GM23248 (cell line): ENCODE data around the gene RAD51. TPM values are rescaled to one million over a fixed set of nuclear protein-coding genes. Genes with fewer than 3 reads are reported as not detected.
A peak's percentile ranks its signal among the peaks of the same experiment; 100 is the strongest.

ENCODE experiments used
- DNase-seq: peaks from one replicate; pipeline ENCODE4 v3.0.0-alpha.2; 2015
- H2AFZ ChIP-seq: fragments of 200-600 bp; sonication (generic); 2 replicates; pipeline ENCODE4 v1.6.1; 2016; ENCODE audit warnings: antibody characterized with exemption
- H3F3A ChIP-seq: fragments of 200-600 bp; sonication (generic); 2 replicates; pipeline ENCODE4 v1.6.1; 2016; ENCODE audit warnings: mild to moderate bottlenecking, antibody characterized with exemption, mixed run types; ENCODE audit not compliant: insufficient read depth
- H3K27ac ChIP-seq: fragments of 200-600 bp; sonication (generic); 2 replicates; pipeline ENCODE4 v1.5.1; 2016; ENCODE audit warnings: mild to moderate bottlenecking
- H3K27me3 ChIP-seq: fragments of 200-600 bp; sonication (generic); replicated peaks from 2 replicates; pipeline ENCODE4 v1.6.1; 2016; ENCODE audit warnings: mild to moderate bottlenecking; ENCODE audit not compliant: insufficient read depth
- H3K36me3 ChIP-seq: fragments of 200-600 bp; sonication (generic); 2 replicates; pipeline ENCODE4 v1.6.1; 2016; ENCODE audit warnings: low read depth, mild to moderate bottlenecking
- H3K4me1 ChIP-seq: fragments of 200-600 bp; sonication (generic); 2 replicates; pipeline ENCODE4 v1.6.1; 2016; ENCODE audit warnings: mild to moderate bottlenecking; ENCODE audit not compliant: insufficient read depth
- H3K4me2 ChIP-seq: fragments of 200-600 bp; sonication (generic); one replicate; pipeline ENCODE4 v1.6.1; 2016; ENCODE audit warnings: mild to moderate bottlenecking; ENCODE audit not compliant: unreplicated experiment
- H3K4me3 ChIP-seq: fragments of 200-600 bp; sonication (generic); 2 replicates; pipeline ENCODE4 v1.5.1; 2016; ENCODE audit warnings: mild to moderate bottlenecking
- H3K79me2 ChIP-seq: fragments of 200-600 bp; sonication (generic); 2 replicates; pipeline ENCODE4 v1.6.1; 2016; ENCODE audit warnings: mild to moderate bottlenecking; ENCODE audit not compliant: insufficient read depth
- H3K9ac ChIP-seq: fragments of 200-600 bp; sonication (generic); 2 replicates; pipeline ENCODE4 v1.6.1; 2016; ENCODE audit warnings: mild to moderate bottlenecking
- H3K9me2 ChIP-seq: fragments of 200-600 bp; sonication (generic); 2 replicates; pipeline ENCODE4 v1.6.1; 2016; ENCODE audit warnings: mixed run types, mild to moderate bottlenecking, moderate library complexity; ENCODE audit not compliant: insufficient read depth
- H3K9me3 ChIP-seq: fragments of 200-600 bp; sonication (generic); one replicate; pipeline ENCODE4 v1.6.1; 2017; ENCODE audit warnings: low read depth
- H4K20me1 ChIP-seq: fragments of 200-600 bp; sonication (generic); 2 replicates; pipeline ENCODE4 v1.6.0; 2016; ENCODE audit not compliant: insufficient read depth
- EZH2 ChIP-seq: fragments of 200-600 bp; sonication (generic); IDR thresholded peaks from 2 replicates; pipeline ENCODE4 v1.6.1; 2018; ENCODE audit warnings: antibody characterized with exemption, mild to moderate bottlenecking; ENCODE audit not compliant: insufficient read depth, poor library complexity, severe bottlenecking
- EZH2phosphoT487 ChIP-seq: fragments of 200-600 bp; sonication (generic); IDR thresholded peaks from 2 replicates; pipeline ENCODE4 v1.6.1; 2018; ENCODE audit warnings: antibody characterized with exemption, moderate library complexity, mild to moderate bottlenecking, low read depth; ENCODE audit not compliant: insufficient read depth
- WGBS, 2 experiments: methylation state at CpG; one replicate each; pipeline ENCODE4 v1.1.6; 2015 to 2017; ENCODE audit warnings: low lambda C conversion rate in 2 of 2, low coverage in 1 of 2; ENCODE audit errors: missing lambda C conversion rate in 2 of 2; 5-methylcytosine and 5-hydroxymethylcytosine counted together
- in situ Hi-C: fragments of 300-500 bp; cut with MboI; formaldehyde crosslinking; loops from 2 replicates; pipeline ENCODE4 v1.15.0; 2020
- polyA plus RNA-seq: library from polyadenylated mRNA; unstranded; fragments of >200 nt; fragmentation: Nextera tagmentation; extraction: Ambion mirVana; gene quantifications from 2 replicates; pipeline ENCODE4 v1.2.1, GENCODE V29; 2016
- total RNA-seq: library from RNA; depleted of rRNA; stranded (reverse); fragments of >200 nt; shearing (Covaris generic); gene quantifications from 2 replicates; pipeline ENCODE4 v1.2.3, GENCODE V29; 2014

Gene RAD51
- total and polyA plus RNA-seq, 2 experiments from 2014 or later: 5.1 to 12.1 TPM

DNA sequence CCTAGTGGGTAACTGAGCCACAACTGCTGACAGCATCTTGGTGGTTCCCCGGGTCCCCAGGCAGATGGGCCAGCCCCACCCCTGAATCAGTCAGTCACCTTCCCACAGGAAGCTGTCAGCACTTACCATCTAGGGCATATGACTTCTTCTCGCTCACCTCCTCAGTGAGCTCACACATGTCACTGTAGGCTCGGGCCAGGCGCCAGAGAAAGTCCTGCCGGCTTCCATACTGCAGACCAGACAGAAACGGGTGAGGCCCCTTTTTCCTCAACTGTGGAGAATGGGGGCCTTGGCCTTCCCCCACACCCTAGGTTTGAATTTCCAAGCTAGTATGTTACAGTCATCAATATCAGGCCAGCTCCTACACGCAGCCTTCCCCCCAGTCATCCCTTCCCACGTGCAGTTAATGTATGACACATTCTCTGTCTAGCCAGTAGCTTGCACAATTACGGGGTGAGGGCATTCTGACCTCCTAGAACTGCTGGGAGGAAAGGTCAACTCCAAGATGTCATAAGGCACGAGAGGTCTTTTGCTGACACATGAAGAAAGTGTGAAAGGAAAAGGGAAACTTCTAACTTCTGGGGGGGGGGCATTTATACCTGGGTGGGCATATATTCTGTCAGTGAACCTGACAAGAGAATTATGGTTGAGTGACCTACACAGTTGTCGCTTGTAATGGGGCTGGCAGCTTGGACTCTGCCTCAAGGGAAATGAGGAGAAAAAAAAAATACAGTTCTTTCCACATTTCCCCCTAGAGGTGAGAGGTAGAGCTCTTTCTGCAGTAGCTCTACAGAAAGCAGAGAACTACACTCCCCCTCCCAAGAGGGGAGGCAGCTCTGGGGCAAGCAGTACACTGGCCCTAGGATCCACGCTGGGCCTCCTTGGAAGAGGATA lies 49.2 kb downstream of the RAD51 start:
- Histone ChIP-seq H3K36me3 (peaks cover 16% of the 10 kb centered on the region; the same call in 1 of the 2 replicates), H3K9ac (peak overlapping the region; percentile 23), H3K9me2 (no peaks in the 10 kb centered on the region), H2AFZ (no peak overlapping the region), H3K79me2 (no peaks in the 10 kb centered on the region), H3K9me3 (no peaks in the 10 kb centered on the region), H3F3A (peaks cover 33% of the 10 kb centered on the region), H4K20me1 (no peaks in the 10 kb centered on the region), H3K27me3 (no peaks in the 10 kb centered on the region), H3K4me3 (no peak overlapping the region), H3K4me1 (peaks cover 15% of the 10 kb centered on the region), H3K27ac (peak overlapping the region; percentile 67), H3K4me2 (no peak overlapping the region)
- in situ Hi-C loops: no loop called here
- WGBS, 2 experiments: 32 to 38% methylated on average over 12 of the region's 12 CpGs
- DNase-seq: peak; percentile 93
- TF ChIP-seq EZH2phosphoT487: no peak
- TF ChIP-seq EZH2: no peak

- in situ Hi-C loops: no loop called here
Observed at GRCh38 chr15:40744815-40745152, 49.8 kb downstream of the RAD51 start.

DNA sequence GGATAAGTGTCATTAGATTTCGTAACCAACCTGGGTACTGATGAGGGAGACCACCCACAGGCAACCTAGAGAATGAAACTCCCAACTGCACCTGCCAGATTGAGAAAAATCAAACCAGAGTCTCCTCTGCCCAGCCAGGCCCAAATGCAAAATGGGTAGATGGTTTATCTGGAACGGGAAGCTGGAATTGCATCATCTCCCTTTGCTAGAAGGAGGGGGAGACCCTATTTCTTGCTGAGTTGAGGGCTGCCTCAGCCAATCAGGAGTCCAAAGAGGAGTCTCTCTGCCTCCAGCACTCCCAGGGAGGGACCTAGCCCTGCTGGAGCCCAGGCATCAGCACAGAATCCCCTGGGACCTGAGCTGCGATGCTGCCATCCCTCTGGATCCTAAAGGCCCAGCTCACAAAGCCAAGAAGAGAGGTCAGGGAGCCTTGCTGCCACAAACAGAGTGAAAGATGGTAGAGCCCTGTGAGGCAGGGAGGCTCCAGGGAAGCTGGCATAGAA lies 52.0 kb downstream of the RAD51 start:
- Histone ChIP-seq H3K27ac (no peak overlapping the region), H3K4me2 (no peak overlapping the region)

More at GRCh38 chr15:40744815-40745152, 49.8 kb downstream of the RAD51 start:
- no peak overlapping the region for H3K4me3 ChIP-seq
- no peaks in the 10 kb centered on the region for H4K20me1 ChIP-seq
- no peaks in the 10 kb centered on the region for H3K27me3 ChIP-seq
- H3F3A ChIP-seq: peaks cover 33% of the 10 kb centered on the region
- no peak overlapping the region for H2AFZ ChIP-seq
- no peak for DNase-seq
- no peak for TF ChIP-seq EZH2phosphoT487
- TF ChIP-seq EZH2: no peak
- no peak overlapping the region for H3K4me2 ChIP-seq
- peaks cover 16% of the 10 kb centered on the region; the same call in 1 of the 2 replicates for H3K36me3 ChIP-seq
- H3K79me2 ChIP-seq: no peaks in the 10 kb centered on the region
- no peaks in the 10 kb centered on the region for H3K9me3 ChIP-seq
- peak overlapping the region; percentile 67 for H3K27ac ChIP-seq
- peaks cover 15% of the 10 kb centered on the region for H3K4me1 ChIP-seq
- 80 to 84% methylated on average over 5 of the region's 5 CpGs for WGBS, 2 experiments
- no peaks in the 10 kb centered on the region for H3K9me2 ChIP-seq
- no peak overlapping the region for H3K9ac ChIP-seq

DNA sequence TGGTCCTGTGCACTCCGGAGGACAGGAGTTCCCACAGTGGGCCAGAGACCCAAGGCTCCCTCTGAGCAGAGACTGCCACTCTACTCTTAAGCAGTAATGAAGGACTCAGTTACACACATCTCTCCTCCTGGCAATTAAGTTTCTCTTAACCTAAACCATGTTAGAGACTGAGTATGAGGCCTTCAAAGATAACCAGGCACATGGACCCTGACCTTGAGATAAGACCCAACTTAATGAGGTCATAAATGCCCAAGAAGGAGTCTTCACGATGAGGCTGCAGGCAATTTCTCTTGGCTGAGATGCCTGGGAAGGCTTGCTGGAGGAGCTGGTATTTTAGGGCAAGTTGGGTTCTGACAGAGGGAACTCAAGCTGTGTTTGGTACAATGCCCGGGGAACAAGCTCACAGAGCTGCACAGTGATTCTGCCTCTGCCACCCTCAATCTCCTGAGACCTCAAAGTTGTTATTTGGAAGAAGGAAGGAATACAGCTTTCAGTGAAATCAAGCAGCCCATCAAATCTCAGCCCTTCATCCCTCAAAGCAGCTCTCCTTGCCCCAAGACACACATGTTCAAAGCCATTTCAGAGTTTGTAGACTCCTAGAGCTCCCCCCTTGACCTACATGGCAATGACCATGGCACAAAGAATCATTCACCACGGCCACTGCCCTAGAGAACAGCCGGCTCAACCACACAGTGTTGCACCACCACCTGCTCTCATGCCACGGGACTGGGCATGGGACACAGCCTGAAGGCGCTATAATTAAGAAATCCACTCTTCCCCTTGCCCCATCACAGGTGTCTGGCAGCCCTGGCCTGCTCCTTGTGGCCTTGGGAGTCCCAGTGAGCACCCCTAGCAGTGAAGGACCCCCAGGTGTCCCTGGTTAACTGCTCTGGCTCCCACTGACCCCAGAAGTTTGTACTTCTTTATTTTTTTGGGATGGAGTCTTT lies 53.0 kb downstream of the RAD51 start:
- 82 to 88% methylated on average over 6 to 7 of the region's 7 CpGs for WGBS, 2 experiments
- in situ Hi-C loops: no loop called here

More for the DNA sequence above, 52.0 kb downstream of the RAD51 start:
- H2AFZ ChIP-seq: no peak overlapping the region
- no peaks in the 10 kb centered on the region for H4K20me1 ChIP-seq
- no peak overlapping the region for H3K9ac ChIP-seq
- peak; percentile 40 for DNase-seq
- H3K4me3 ChIP-seq: no peak overlapping the region
- H3K27me3 ChIP-seq: no peaks in the 10 kb centered on the region
- peaks cover 25% of the 10 kb centered on the region for H3K36me3 ChIP-seq
- TF ChIP-seq EZH2phosphoT487 (no peak), EZH2 (no peak)
- no peaks in the 10 kb centered on the region for H3K9me3 ChIP-seq
- no peaks in the 10 kb centered on the region for H3K9me2 ChIP-seq
- in situ Hi-C loops: no loop called here
- WGBS, 2 experiments: 63 to 76% methylated on average over 3 of the region's 3 CpGs
- H3K4me1 ChIP-seq: peaks cover 15% of the 10 kb centered on the region
- peaks cover 33% of the 10 kb centered on the region for H3F3A ChIP-seq
- peaks cover 8% of the 10 kb centered on the region for H3K79me2 ChIP-seq

More for the DNA sequence above, 53.0 kb downstream of the RAD51 start:
- no peaks in the 10 kb centered on the region for H3K9me3 ChIP-seq
- no peaks in the 10 kb centered on the region for H3K27me3 ChIP-seq
- H3K9ac ChIP-seq: no peak overlapping the region
- H3K9me2 ChIP-seq: no peaks in the 10 kb centered on the region
- H4K20me1 ChIP-seq: no peaks in the 10 kb centered on the region
- no peak overlapping the region for H2AFZ ChIP-seq
- DNase-seq: no peak
- no peak overlapping the region for H3K27ac ChIP-seq
- peaks cover 18% of the 10 kb centered on the region; the same call in 1 of the 2 replicates for H3K36me3 ChIP-seq
- H3K4me3 ChIP-seq: no peak overlapping the region
- peaks cover 18% of the 10 kb centered on the region for H3K79me2 ChIP-seq
- no peak for TF ChIP-seq EZH2phosphoT487
- no peak for TF ChIP-seq EZH2
- peaks cover 25% of the 10 kb centered on the region for H3F3A ChIP-seq
- peaks cover 11% of the 10 kb centered on the region for H3K4me1 ChIP-seq
- no peak overlapping the region for H3K4me2 ChIP-seq
